SU-DHL-6 (cell line): ENCODE results near the gene MDH1.

Experiments
- CTCF ChIP-seq: fragments of 200-600 bp; sonication (generic); IDR thresholded peaks from one replicate; pipeline ENCODE4 v1.5.1; 2017; ENCODE audit warnings: antibody characterized with exemption, mild to moderate bottlenecking, low read length, moderate library complexity; ENCODE audit not compliant: insufficient read depth, poor library complexity, severe bottlenecking
- EZH2phosphoT487 ChIP-seq: fragments of 200-600 bp; sonication (generic), shearing (Covaris generic); conservative IDR thresholded peaks from 2 replicates; pipeline ENCODE4 v1.6.1; 2018; ENCODE audit warnings: mild to moderate bottlenecking, antibody characterized with exemption, low read length, moderate library complexity, mixed read lengths

DNA sequence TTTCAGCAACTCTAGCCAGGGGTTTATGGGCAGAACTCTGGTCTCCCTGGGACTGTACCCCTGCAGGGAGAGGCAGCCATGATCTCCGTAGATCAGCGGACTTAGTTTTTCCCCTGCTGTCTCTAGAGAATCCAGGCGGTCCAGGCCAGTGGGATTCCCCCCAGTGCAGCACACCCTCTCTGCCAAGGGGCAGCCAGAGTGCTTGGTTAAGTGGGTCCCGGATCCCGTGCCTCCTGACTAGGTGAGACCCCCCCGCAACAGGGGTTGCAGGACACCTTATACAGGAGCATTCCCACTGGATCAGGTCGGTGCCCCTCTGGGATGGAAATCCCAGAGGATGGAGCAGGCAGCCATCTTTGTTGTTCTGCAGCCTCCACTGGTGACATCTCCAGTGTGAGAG lies 33.5 kb upstream of the MDH1 start:
- TF ChIP-seq CTCF (no peak), EZH2phosphoT487 (no peak)
